Panc1 (cell line): ENCODE measurements around the gene ECHS1. TPM values are rescaled to one million over a fixed set of nuclear protein-coding genes. Genes with fewer than 3 reads are reported as not detected.
A peak's percentile ranks its signal among the peaks of the same experiment; 100 is the strongest.
"Not testable (repeated sequence)": the region's sequence is repeated elsewhere in the genome, so short reads cannot be mapped to it uniquely, and the experiment has no call there.

Experiments used
- ATAC-seq: fragments of 200-7000 bp; cut with Tn5 transposase; 2 replicates; pipeline ENCODE4 v1.9.1; 2020; ENCODE audit warnings: mild to moderate bottlenecking, moderate library complexity
- BruUV-seq: library from RNA; stranded (reverse); fragments of 400-500 nt; replicated peaks from 2 replicates; lab custom pipeline; 2021; lab: Mats Ljungman, UMichigan
- CTCF ChIA-PET: fragments of 300-600 bp; sonication (Branson Sonifier 250); formaldehyde crosslinking; loops from one replicate; lab custom pipeline; 2022; ENCODE audit warnings: antibody characterized with exemption; lab: Charles Lee
- POLR2A ChIA-PET: fragments of 300-600 bp; sonication (Branson Sonifier 250); formaldehyde crosslinking; loops from one replicate; lab custom pipeline; 2022; ENCODE audit warnings: antibody characterized with exemption; lab: Charles Lee
- DNase-seq: peaks from one replicate; pipeline ENCODE4 v3.0.0-alpha.2; 2010; ENCODE audit warnings: low read depth, low spot score
- H3K27ac ChIP-seq: 2 replicates; pipeline ENCODE4 v1.5.1; 2011; ENCODE audit warnings: mild to moderate bottlenecking, low read length, inconsistent platforms
- H3K27me3 ChIP-seq: fragments of 200-500 bp; sonication (Bioruptor generic); 2 replicates; pipeline ENCODE4 v1.6.0; 2014; ENCODE audit warnings: low read length, inconsistent platforms; ENCODE audit not compliant: control insufficient read depth, insufficient read depth
- H3K36me3 ChIP-seq: fragments of 200-500 bp; sonication (Bioruptor generic); 2 replicates; pipeline ENCODE4 v1.5.1; 2014; ENCODE audit warnings: inconsistent platforms, mild to moderate bottlenecking, low read length, moderate library complexity; ENCODE audit not compliant: control insufficient read depth, insufficient read depth
- H3K4me1 ChIP-seq: 2 replicates; pipeline ENCODE4 v1.5.1; 2011; ENCODE audit warnings: inconsistent platforms, mild to moderate bottlenecking, low read length, moderate library complexity; ENCODE audit not compliant: control insufficient read depth, insufficient read depth
- H3K4me3 ChIP-seq, 2 experiments: 2 replicates each; pipeline ENCODE4 v1.5.1; 2011 to 2012; ENCODE audit warnings: low read depth in 2 of 2, low read length in 2 of 2, mild to moderate bottlenecking in 2 of 2, inconsistent platforms in 1 of 2, moderate library complexity in 1 of 2
- H3K9me3 ChIP-seq: fragments of 200-500 bp; sonication (Bioruptor generic); 2 replicates; pipeline ENCODE4 v1.5.1; 2014; ENCODE audit warnings: low read depth, mild to moderate bottlenecking, inconsistent platforms, low read length, moderate library complexity; ENCODE audit not compliant: control insufficient read depth, insufficient read depth
- CTCF ChIP-seq: fragments of 450-650 bp; IDR thresholded peaks from 2 replicates; pipeline ENCODE4 v1.5.1; 2017; ENCODE audit warnings: mild to moderate bottlenecking
- POLR2AphosphoS5 ChIP-seq: IDR thresholded peaks from 2 replicates; pipeline ENCODE4 v1.6.1; 2012; ENCODE audit warnings: mild to moderate bottlenecking, low read depth, low read length, moderate library complexity
- REST ChIP-seq, 2 experiments: IDR thresholded peaks; 2 replicates each; pipeline ENCODE4 v1.6.1; 2011 to 2012; ENCODE audit warnings: low read depth in 2 of 2, control low read depth in 1 of 2, low read length in 1 of 2, mild to moderate bottlenecking in 1 of 2, moderate library complexity in 1 of 2; ENCODE audit not compliant: insufficient read depth in 1 of 2
- SIN3A ChIP-seq: IDR thresholded peaks from 2 replicates; pipeline ENCODE4 v1.6.1; 2012; ENCODE audit warnings: low read depth, mild to moderate bottlenecking, low read length, moderate library complexity, borderline replicate concordance; ENCODE audit not compliant: insufficient read depth
- TCF7L2 ChIP-seq: IDR thresholded peaks from 2 replicates; pipeline ENCODE4 v1.6.1; 2011; ENCODE audit warnings: mild to moderate bottlenecking, low read depth, low read length, inconsistent platforms
- in situ Hi-C: cut with HindIII; loops from 2 replicates; pipeline ENCODE4 v1.10.0; 2016; ENCODE audit warnings: low sequenced_read_pairs, low pct_unique_long_range_greater_than_20kb
- intact Hi-C: fragments of 100-400 bp; cut with micrococcal nuclease; formaldehyde crosslinking; loops from one replicate; pipeline ENCODE4 v1.10.0; 2022; ENCODE audit not compliant: unreplicated experiment
- total RNA-seq: library from RNA; stranded (reverse); gene quantifications from one replicate; pipeline ENCODE4 v1.2.1, GENCODE V29; 2021; ENCODE audit not compliant: unreplicated experiment

Gene ECHS1
- total RNA-seq, 1 experiment from 2014 or later = 165 TPM

- POLR2A ChIA-PET = no interaction called here
- no peaks in the 10 kb centered on the region for H3K36me3 ChIP-seq
- DNase-seq (no peak), ATAC-seq (peak; percentile 0; the same call in 1 of the 2 replicates)
- peaks cover 8% of the 10 kb centered on the region for H3K4me1 ChIP-seq
- no peaks in the 10 kb centered on the region for H3K9me3 ChIP-seq
- H3K27ac ChIP-seq = peak overlapping the region; percentile 17; the same call in 1 of the 2 replicates
- TF ChIP-seq CTCF (no peak), TCF7L2 (no peak), SIN3A (no peak)
- CTCF ChIA-PET = no interaction called here
- no peaks in the 10 kb centered on the region for H3K27me3 ChIP-seq
- intact Hi-C loops (no loop called here), in situ Hi-C loops (no loop called here)
- peak overlapping the region; percentile 77 to 78 for H3K4me3 ChIP-seq
- no TSS peak for BruUV-seq
Observed at GRCh38 chr10:133377818-133378250, 4.7 kb upstream of the ECHS1 start.

DNA sequence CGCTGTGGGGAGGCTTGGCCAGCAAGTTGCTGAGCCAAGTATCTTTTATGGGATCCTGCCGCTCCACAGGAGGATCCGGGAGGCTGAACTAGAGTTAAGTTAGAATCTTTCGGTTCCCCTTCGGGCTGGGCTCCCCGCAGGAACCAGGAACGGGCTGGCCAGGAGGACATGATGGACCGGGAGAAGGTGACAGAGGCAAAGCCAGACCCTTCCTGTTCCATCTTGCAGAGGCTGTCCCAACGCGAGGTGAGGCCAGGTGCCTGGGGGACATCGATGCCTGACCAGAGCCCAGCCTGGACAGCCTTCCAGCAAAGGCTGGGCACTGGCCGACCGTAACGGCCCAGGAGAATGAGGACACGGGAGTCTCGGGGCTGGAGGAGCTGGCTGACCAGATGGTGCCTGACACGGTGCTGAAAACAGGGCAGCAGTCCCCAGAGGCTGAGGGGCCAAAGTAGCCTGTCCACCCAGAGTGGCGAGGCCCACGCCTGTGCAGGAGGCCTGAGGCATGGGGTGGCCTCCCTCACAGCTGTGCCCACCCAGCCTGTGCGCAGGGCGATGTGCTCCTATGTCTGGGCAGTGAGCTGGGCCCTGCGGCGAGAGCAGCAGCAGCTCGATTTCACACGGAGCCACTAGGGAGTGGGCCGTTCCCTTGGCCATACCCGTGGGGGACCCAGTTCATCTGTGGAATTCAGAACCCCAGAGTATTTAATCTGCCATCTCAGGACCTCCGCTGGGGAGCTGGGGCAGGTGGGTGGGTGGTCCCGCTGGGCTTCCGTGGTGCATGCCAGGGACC lies 4.1 kb upstream of the ECHS1 start:
- ATAC-seq (no peak), DNase-seq (no peak)
- H3K4me3 ChIP-seq = no peak overlapping the region
- peaks cover 10% of the 10 kb centered on the region for H3K4me1 ChIP-seq
- no peak for TF ChIP-seq TCF7L2
- TF ChIP-seq POLR2AphosphoS5 = no peak
- no peak for TF ChIP-seq REST (IDR thresholded peaks at IDR 0.05; ENCODE audit: insufficient read depth in 1 of 2, low read depth in 2 of 2, low read length in 1 of 2)
- no peak for TF ChIP-seq CTCF
- TF ChIP-seq SIN3A = no peak
- BruUV-seq = no TSS peak
- POLR2A ChIA-PET = no interaction called here
- no peak overlapping the region for H3K27ac ChIP-seq
- intact Hi-C loops = no loop called here
- H3K27me3 ChIP-seq = no peaks in the 10 kb centered on the region
- H3K36me3 ChIP-seq = no peaks in the 10 kb centered on the region
- no peaks in the 10 kb centered on the region for H3K9me3 ChIP-seq
- in situ Hi-C loops = no loop called here
- CTCF ChIA-PET = no interaction called here

GRCh38 chr10:133376183-133376582 lies 3.0 kb upstream of the ECHS1 start:
- intact Hi-C loops, CTCF ChIA-PET, BruUV-seq, H3K36me3 ChIP-seq, H3K4me3 ChIP-seq, H3K27me3 ChIP-seq, DNase-seq, POLR2A ChIA-PET, H3K9me3 ChIP-seq, H3K27ac ChIP-seq, ATAC-seq, in situ Hi-C loops: not testable (repeated sequence)
- peaks cover 12% of the 10 kb centered on the region for H3K4me1 ChIP-seq
